SU-DHL-6 (cell line): ENCODE results near the gene ADCY5.

Experiments used
- CTCF ChIP-seq: fragments of 200-600 bp; sonication (generic); IDR thresholded peaks from one replicate; pipeline ENCODE4 v1.5.1; 2017; ENCODE audit warnings: antibody characterized with exemption, mild to moderate bottlenecking, low read length, moderate library complexity; ENCODE audit not compliant: insufficient read depth, poor library complexity, severe bottlenecking
- EZH2phosphoT487 ChIP-seq: fragments of 200-600 bp; sonication (generic), shearing (Covaris generic); conservative IDR thresholded peaks from 2 replicates; pipeline ENCODE4 v1.6.1; 2018; ENCODE audit warnings: mild to moderate bottlenecking, antibody characterized with exemption, low read length, moderate library complexity, mixed read lengths

DNA sequence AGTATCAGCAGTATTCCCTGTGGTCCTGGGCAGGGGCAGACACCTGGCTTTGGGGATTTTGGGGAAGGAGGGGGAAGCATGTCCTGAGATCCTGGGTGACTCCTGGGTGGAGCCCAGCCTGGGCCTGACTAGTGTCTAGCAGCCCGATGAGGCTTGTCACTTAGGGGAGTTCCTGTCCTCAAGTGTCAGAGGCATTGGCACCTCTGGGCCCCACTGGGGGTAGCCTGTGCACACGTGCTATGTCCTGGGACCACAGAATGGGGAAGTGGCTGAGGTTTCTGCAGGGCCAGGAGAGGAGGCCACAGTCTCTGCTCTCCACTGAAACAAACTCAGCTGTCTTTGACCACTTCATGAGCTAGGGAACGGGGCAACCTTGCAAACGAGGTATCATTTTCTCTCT lies 31.5 kb upstream of the ADCY5 start:
- no peak for TF ChIP-seq CTCF
- no peak for TF ChIP-seq EZH2phosphoT487
